K562 (cell line): Measurements from ENCODE around the gene SRSF9. TPM values are rescaled to one million over a fixed set of nuclear protein-coding genes. Genes with fewer than 3 reads are reported as not detected.

ENCODE experiments used
- ATAC-seq: fragments of 200-7000 bp; cut with Tn5 transposase; 3 replicates; pipeline ENCODE4 v1.9.1; 2020; ENCODE audit warnings: moderate library complexity
- BruUV-seq: library from RNA; stranded (reverse); fragments of 400-500 nt; replicated peaks from 2 replicates; lab custom pipeline; 2021; lab: Mats Ljungman, UMichigan
- CTCF ChIA-PET: fragments of 300-600 bp; formaldehyde crosslinking; extraction: SDS; loops from one replicate; lab custom pipeline; 2021; ENCODE audit warnings: low intra/inter-chr PET ratio; lab: Yijun Ruan, JAX
- POLR2A ChIA-PET: fragments of 300-600, 350-650 bp; sonication (Branson Sonifier 250); formaldehyde crosslinking; extraction: SDS; loops from one replicate; lab custom pipeline; 2021; ENCODE audit warnings: antibody characterized with exemption, inconsistent platforms; lab: Yijun Ruan, JAX
- DNase-seq, 4 experiments: peaks; one replicate each; pipeline versions ENCODE4 v3.0.0 to v3.0.0-alpha.2; 2011 to 2018; ENCODE audit warnings: low spot score in 3 of 4, mixed read lengths in 3 of 4; ENCODE audit errors: extremely low read depth in 1 of 4
- FAIRE-seq: peaks from 2 replicates; lab custom pipeline; 2011; peaks lifted over from hg19 to GRCh38; lab: Jason Lieb, UNC
- H2AFZ ChIP-seq: 2 replicates; pipeline ENCODE4 v1.6.0; 2011; ENCODE audit warnings: low read depth, low read length, control low read depth, inconsistent platforms
- H3K27ac ChIP-seq: fragments of 200-600 bp; 3 replicates; pipeline ENCODE4 v1.8.0; 2011; ENCODE audit warnings: low read depth, mild to moderate bottlenecking, control low read depth, inconsistent platforms, low read length, moderate library complexity, mixed read lengths; ENCODE audit errors: extremely low read depth
- H3K27me3 ChIP-seq, 2 experiments: fragments of 300-600 bp in 1 of 2; 2 replicates in 1 of 2; 3 replicates in 1 of 2; pipeline versions ENCODE4 v1.6.0 to v1.8.0; 2011; ENCODE audit warnings: inconsistent platforms in 2 of 2, low read length in 2 of 2, mild to moderate bottlenecking in 1 of 2, mixed read lengths in 1 of 2, moderate library complexity in 1 of 2; ENCODE audit not compliant: control insufficient read depth in 2 of 2, insufficient read depth in 2 of 2
- H3K36me3 ChIP-seq: fragments of 300-600 bp; 3 replicates; pipeline ENCODE4 v1.8.0; 2011; ENCODE audit warnings: mild to moderate bottlenecking, low read length, inconsistent platforms; ENCODE audit not compliant: control insufficient read depth, insufficient read depth
- H3K4me1 ChIP-seq, 2 experiments: fragments of 200-600 bp in 1 of 2; replicated peaks in 1 of 2; 2 replicates in 1 of 2; 3 replicates in 1 of 2; pipeline versions ENCODE4 v1.5.1 to v1.8.0; 2011; ENCODE audit warnings: inconsistent platforms in 2 of 2, low read length in 2 of 2, mild to moderate bottlenecking in 1 of 2, mixed read lengths in 1 of 2, moderate library complexity in 1 of 2; ENCODE audit not compliant: control insufficient read depth in 2 of 2, insufficient read depth in 2 of 2
- H3K4me2 ChIP-seq: 2 replicates; pipeline ENCODE4 v1.6.1; 2011; ENCODE audit warnings: low read length, control low read depth, inconsistent platforms, mixed read lengths; ENCODE audit not compliant: insufficient read depth
- H3K4me3 ChIP-seq: fragments of 200-600 bp; sonication (generic), shearing (Covaris generic); 2 replicates; pipeline ENCODE4 v1.5.1; 2016; ENCODE audit warnings: control low read depth, inconsistent platforms
- H3K79me2 ChIP-seq: fragments of 200-600 bp; 3 replicates; pipeline ENCODE4 v1.8.0; 2011; ENCODE audit warnings: low read length, inconsistent platforms; ENCODE audit not compliant: control insufficient read depth, insufficient read depth
- H3K9ac ChIP-seq, 2 experiments: 2 replicates each; pipeline versions ENCODE4 v1.6.0 to v1.6.1; 2011; ENCODE audit warnings: low read depth in 2 of 2, low read length in 2 of 2, control low read depth in 1 of 2, inconsistent platforms in 1 of 2, mild to moderate bottlenecking in 1 of 2, mixed read lengths in 1 of 2; ENCODE audit not compliant: insufficient read depth in 1 of 2
- H3K9me1 ChIP-seq: one replicate; pipeline ENCODE4 v1.6.0; 2011; ENCODE audit warnings: inconsistent platforms, mild to moderate bottlenecking, low read length, moderate library complexity; ENCODE audit not compliant: control insufficient read depth, insufficient read depth
- H3K9me3 ChIP-seq: replicated peaks from 2 replicates; pipeline ENCODE4 v1.5.1; 2011; ENCODE audit warnings: low read depth, low read length, inconsistent platforms; ENCODE audit not compliant: control insufficient read depth, insufficient read depth
- H4K20me1 ChIP-seq: replicated peaks from 2 replicates; pipeline ENCODE4 v1.6.1; 2011; ENCODE audit warnings: low read length, inconsistent platforms, mixed read lengths; ENCODE audit not compliant: control insufficient read depth, insufficient read depth
- HEY1 ChIP-seq: fragments of 250-450 bp; sonication (Bioruptor Pico); IDR thresholded peaks from 2 replicates; pipeline ENCODE4 v1.5.0; 2020; ENCODE audit warnings: mild to moderate bottlenecking, moderate library complexity, borderline replicate concordance
- KLF16 ChIP-seq: IDR thresholded peaks from 2 replicates; pipeline ENCODE4 v1.6.1; 2016; ENCODE audit warnings: antibody characterized with exemption
- LEF1 ChIP-seq: fragments of 450-650 bp; IDR thresholded peaks from 2 replicates; pipeline ENCODE4 v1.6.1; 2016; ENCODE audit warnings: mild to moderate bottlenecking
- NCOR1 ChIP-seq: fragments of 450-650 bp; IDR thresholded peaks from 2 replicates; pipeline ENCODE4 v1.6.1; 2016; ENCODE audit warnings: mild to moderate bottlenecking, moderate library complexity
- PCBP1 ChIP-seq: fragments of 200-400 bp; formaldehyde crosslinking; IDR thresholded peaks from 2 replicates; pipeline ENCODE4 v1.6.1; 2018; ENCODE audit warnings: mild to moderate bottlenecking, low read depth, low read length; ENCODE audit not compliant: poor library complexity, severe bottlenecking
- POLR2AphosphoS2 ChIP-seq: IDR thresholded peaks from 2 replicates; pipeline ENCODE4 v1.6.1; 2012; ENCODE audit warnings: low read length, improper control_type of control experiment
- RBM34 ChIP-seq: fragments of 200-400 bp; formaldehyde crosslinking; IDR thresholded peaks from 2 replicates; pipeline ENCODE4 v1.6.1; 2018; ENCODE audit warnings: low read length, borderline replicate concordance; ENCODE audit not compliant: insufficient read depth
- TSC22D4 ChIP-seq: fragments of 450-650 bp; IDR thresholded peaks from 2 replicates; pipeline ENCODE4 v1.6.1; 2016; ENCODE audit warnings: missing genetic modification characterization, missing biosample characterization, control low read depth
- ZNF316 ChIP-seq: fragments of 450-650 bp; IDR thresholded peaks from 2 replicates; pipeline ENCODE4 v1.6.1; 2016
- ZNF354B ChIP-seq: fragments of 250-450 bp; sonication (Bioruptor Pico); IDR thresholded peaks from 2 replicates; pipeline ENCODE4 v1.4.0; 2020
- ZNF431 ChIP-seq: sonication (generic); formaldehyde crosslinking; IDR thresholded peaks from 2 replicates; pipeline ENCODE4 v1.8.0; 2022; ENCODE audit warnings: mild to moderate bottlenecking, missing genetic modification reagents
- ZNF436 ChIP-seq: fragments of 250-450, 450-650 bp; sonication (Bioruptor Pico); formaldehyde crosslinking; IDR thresholded peaks from 2 replicates; pipeline ENCODE4 v1.7.0; 2020; ENCODE audit warnings: mild to moderate bottlenecking
- ZNF551 ChIP-seq: fragments of 250-450 bp; sonication (Bioruptor Pico); IDR thresholded peaks from 2 replicates; pipeline ENCODE4 v1.5.0; 2021; ENCODE audit warnings: mild to moderate bottlenecking, moderate library complexity
- ZNF77 ChIP-seq: fragments of 250-450 bp; sonication (Bioruptor Pico); IDR thresholded peaks from 2 replicates; pipeline ENCODE4 v1.5.0; 2020
- WGBS: fragments of 100-300 bp; shearing (Covaris generic); methylation state at CpG from one replicate; pipeline ENCODE4 v1.1.6; 2016; ENCODE audit warnings: low coverage, mixed read lengths; ENCODE audit not compliant: insufficient coverage; ENCODE audit errors: missing lambda C conversion rate; 5-methylcytosine and 5-hydroxymethylcytosine counted together
- in situ Hi-C: fragments of 300-500 bp; cut with MboI; formaldehyde crosslinking; loops from 4 replicates; pipeline ENCODE4 v1.15.0; 2018; ENCODE audit warnings: inconsistent platforms, mixed read lengths
- intact Hi-C: fragments of 100-400 bp; cut with micrococcal nuclease; formaldehyde crosslinking; loops from 2 replicates; pipeline ENCODE4 v1.14.2; 2022
- polyA plus RNA-seq, 8 experiments: library from polyadenylated mRNA; depleted of rRNA in 4 of 8; stranded (reverse) in 5 of 8; unstranded in 3 of 8; fragments of >200 nt; fragmentation: Nextera tagmentation in 2 of 8; fragmentation: Illumina TruSeq in 1 of 8; extraction: Ambion mirVana in 2 of 8; extraction: Trizol in 1 of 8; gene quantifications; 2 replicates each; pipeline versions ENCODE4 v1.2.1 to v1.2.3, GENCODE V29; 2011 to 2014; ENCODE audit warnings: inconsistent platforms in 1 of 8, missing spikeins in 1 of 8
- total RNA-seq, 7 experiments: library from RNA; depleted of rRNA in 6 of 7; stranded (reverse); fragments of >200 nt in 6 of 7; fragmentation: Illumina TruSeq in 2 of 7; extraction: Trizol in 2 of 7; gene quantifications; 2 replicates each; pipeline versions ENCODE4 v1.2.1 to v1.2.3, GENCODE V29; 2011 to 2021; ENCODE audit warnings: low replicate concordance in 1 of 7
- TF ChIP-seq, protein P1 (sequence below): fragments of 250-450 bp; sonication (Bioruptor Pico); IDR thresholded peaks from 2 replicates; pipeline ENCODE4 v1.8.0; 2022; ENCODE audit warnings: inconsistent platforms, mild to moderate bottlenecking, moderate library complexity, borderline replicate concordance
- TF ChIP-seq, protein P2 (sequence below): sonication (generic); IDR thresholded peaks from 2 replicates; pipeline ENCODE4 v1.6.1; 2016
- TF ChIP-seq, protein P3 (sequence below): fragments of 250-450 bp; sonication (Bioruptor Pico); IDR thresholded peaks from 2 replicates; pipeline ENCODE4 v1.8.0; 2022; ENCODE audit warnings: inconsistent platforms

SRSF9 gene
- total and polyA plus RNA-seq, 9 of the 15 experiments (the other 6 are each of a cell fraction or from before 2014, with no cell fraction given) = 40.3 to 291 (median 230) TPM

- TF ChIP-seq ZNF354B (CRISPR knock-in tag) (no peak), RBM34 (no peak), PCBP1 (no peak), ZNF316 (peak; percentile 92), ZNF431 (CRISPR knock-in tag) (no peak)
- TF ChIP-seq, protein P1, sequence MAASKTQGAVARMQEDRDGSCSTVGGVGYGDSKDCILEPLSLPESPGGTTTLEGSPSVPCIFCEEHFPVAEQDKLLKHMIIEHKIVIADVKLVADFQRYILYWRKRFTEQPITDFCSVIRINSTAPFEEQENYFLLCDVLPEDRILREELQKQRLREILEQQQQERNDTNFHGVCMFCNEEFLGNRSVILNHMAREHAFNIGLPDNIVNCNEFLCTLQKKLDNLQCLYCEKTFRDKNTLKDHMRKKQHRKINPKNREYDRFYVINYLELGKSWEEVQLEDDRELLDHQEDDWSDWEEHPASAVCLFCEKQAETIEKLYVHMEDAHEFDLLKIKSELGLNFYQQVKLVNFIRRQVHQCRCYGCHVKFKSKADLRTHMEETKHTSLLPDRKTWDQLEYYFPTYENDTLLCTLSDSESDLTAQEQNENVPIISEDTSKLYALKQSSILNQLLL (CRISPR knock-in tag) = no peak
- TF ChIP-seq, protein P2, sequence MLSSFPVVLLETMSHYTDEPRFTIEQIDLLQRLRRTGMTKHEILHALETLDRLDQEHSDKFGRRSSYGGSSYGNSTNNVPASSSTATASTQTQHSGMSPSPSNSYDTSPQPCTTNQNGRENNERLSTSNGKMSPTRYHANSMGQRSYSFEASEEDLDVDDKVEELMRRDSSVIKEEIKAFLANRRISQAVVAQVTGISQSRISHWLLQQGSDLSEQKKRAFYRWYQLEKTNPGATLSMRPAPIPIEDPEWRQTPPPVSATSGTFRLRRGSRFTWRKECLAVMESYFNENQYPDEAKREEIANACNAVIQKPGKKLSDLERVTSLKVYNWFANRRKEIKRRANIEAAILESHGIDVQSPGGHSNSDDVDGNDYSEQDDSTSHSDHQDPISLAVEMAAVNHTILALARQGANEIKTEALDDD = no peak
These were observed 15.6 kb downstream of the SRSF9 start (continued) for GRCh38 chr12:120453977-120454376.

DNA sequence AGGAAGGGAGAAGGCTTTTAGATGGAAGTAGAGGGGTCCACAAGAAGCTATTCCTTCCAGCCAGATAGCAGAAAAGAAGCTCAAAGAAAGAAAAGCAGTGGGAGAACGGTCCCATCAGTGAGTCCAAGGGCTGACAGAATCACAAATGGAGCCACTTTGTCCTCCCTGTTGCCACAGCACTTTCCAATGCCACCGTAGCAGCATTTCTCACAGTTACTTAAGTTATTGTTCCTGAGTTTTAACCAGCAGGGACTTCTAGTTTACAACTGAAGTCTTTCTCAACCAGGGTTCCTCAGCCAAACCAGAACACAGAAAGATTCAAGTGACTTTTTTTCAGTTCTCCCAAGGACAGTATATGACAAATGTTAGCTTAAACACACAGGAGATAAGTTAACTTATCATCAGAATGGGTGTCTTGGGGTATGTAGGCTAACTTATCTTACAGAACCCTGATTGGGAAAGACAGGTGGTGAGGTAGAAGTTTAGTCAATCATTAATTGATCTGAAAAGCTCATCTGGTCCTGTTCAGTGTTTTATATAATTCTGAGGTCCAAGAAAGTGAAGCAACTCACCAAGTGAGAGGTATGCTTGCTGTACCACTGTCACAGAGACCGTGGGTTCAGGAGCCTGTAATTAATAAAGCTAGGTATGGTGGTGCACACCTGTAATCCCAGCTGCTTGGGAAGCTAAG, 16.3 kb downstream of the SRSF9 start:
- Histone ChIP-seq H3K9me3 (no peaks in the 10 kb centered on the region), H4K20me1 (0 out of 2 replicates have a peak, but pooled peaks cover 14% of the 10 kb centered on the region), H3K4me1 (no peaks in the 10 kb centered on the region; a peak in 1 of 5 replicates), H3K9me1 (no peaks in the 10 kb centered on the region), H3K4me3 (no peak overlapping the region), H3K9ac (no peak overlapping the region), H3K27ac (no peak overlapping the region), H3K79me2 (peaks cover 21% of the 10 kb centered on the region), H3K27me3 (no peaks in the 10 kb centered on the region), H3K36me3 (peaks cover 79% of the 10 kb centered on the region), H2AFZ (no peak overlapping the region), H3K4me2 (no peak overlapping the region)
- FAIRE-seq (no peak), DNase-seq (no peak), ATAC-seq (no peak)
- WGBS = 82% methylated on average over 3 of the region's 3 CpGs
- no TSS peak for BruUV-seq
- ChIA-PET CTCF (no interaction called here), POLR2A (interaction anchor here (0.6 to 8.1 kb wide), 4 partner anchors 7 to 320 kb away, joined by 3 to 38 read pairs (median 11); partner anchors contain the start of genes COX6A1, GATC and TRIAP1)
- no peak for TF ChIP-seq KLF16
- TF ChIP-seq ZNF77 = no peak
- TF ChIP-seq ZNF436 (CRISPR knock-in tag) = no peak
- no peak for TF ChIP-seq LEF1
- TF ChIP-seq, protein P3, sequence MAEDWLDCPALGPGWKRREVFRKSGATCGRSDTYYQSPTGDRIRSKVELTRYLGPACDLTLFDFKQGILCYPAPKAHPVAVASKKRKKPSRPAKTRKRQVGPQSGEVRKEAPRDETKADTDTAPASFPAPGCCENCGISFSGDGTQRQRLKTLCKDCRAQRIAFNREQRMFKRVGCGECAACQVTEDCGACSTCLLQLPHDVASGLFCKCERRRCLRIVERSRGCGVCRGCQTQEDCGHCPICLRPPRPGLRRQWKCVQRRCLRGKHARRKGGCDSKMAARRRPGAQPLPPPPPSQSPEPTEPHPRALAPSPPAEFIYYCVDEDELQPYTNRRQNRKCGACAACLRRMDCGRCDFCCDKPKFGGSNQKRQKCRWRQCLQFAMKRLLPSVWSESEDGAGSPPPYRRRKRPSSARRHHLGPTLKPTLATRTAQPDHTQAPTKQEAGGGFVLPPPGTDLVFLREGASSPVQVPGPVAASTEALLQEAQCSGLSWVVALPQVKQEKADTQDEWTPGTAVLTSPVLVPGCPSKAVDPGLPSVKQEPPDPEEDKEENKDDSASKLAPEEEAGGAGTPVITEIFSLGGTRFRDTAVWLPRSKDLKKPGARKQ (CRISPR knock-in tag) = no peak
- no peak for TF ChIP-seq TSC22D4 (tag)
- TF ChIP-seq NCOR1 = no peak
- TF ChIP-seq ZNF551 (CRISPR knock-in tag) = no peak
- TF ChIP-seq POLR2AphosphoS2 = no peak
- TF ChIP-seq HEY1 (CRISPR knock-in tag) = no peak
- intact Hi-C loops (no loop called here), in situ Hi-C loops (no loop called here)
